HG03135 (cell line): ENCODE results near the gene UNC13D.
"Not testable (repeated sequence)": the region's sequence is repeated elsewhere in the genome, so short reads cannot be mapped to it uniquely, and the experiment has no call there.

Experiments used
- ATAC-seq: cut with Tn5 transposase; IDR thresholded peaks from one replicate; pipeline ENCODE4 v1.9.1; 2021; ENCODE audit warnings: mild to moderate bottlenecking, moderate library complexity; ENCODE audit not compliant: unreplicated experiment

Gene UNC13D

GRCh38 chr17:75843577-75844529, at the start of gene UNC13D:
Gene UNC13D, minus strand, starts transcription at chr17:75844404. Its CDS starts 67 bp downstream, at chr17:75844337.
- ATAC-seq, result no peak

GRCh38 chr17:75893305-75894048, 49.3 kb upstream of the UNC13D start:
- no peak for ATAC-seq

- ATAC-seq, result no peak
Measured at GRCh38 chr17:75892556-75893224, 48.5 kb upstream of the UNC13D start.

GRCh38 chr17:75891605-75892555, 47.7 kb upstream of the UNC13D start:
- no peak for ATAC-seq

DNA sequence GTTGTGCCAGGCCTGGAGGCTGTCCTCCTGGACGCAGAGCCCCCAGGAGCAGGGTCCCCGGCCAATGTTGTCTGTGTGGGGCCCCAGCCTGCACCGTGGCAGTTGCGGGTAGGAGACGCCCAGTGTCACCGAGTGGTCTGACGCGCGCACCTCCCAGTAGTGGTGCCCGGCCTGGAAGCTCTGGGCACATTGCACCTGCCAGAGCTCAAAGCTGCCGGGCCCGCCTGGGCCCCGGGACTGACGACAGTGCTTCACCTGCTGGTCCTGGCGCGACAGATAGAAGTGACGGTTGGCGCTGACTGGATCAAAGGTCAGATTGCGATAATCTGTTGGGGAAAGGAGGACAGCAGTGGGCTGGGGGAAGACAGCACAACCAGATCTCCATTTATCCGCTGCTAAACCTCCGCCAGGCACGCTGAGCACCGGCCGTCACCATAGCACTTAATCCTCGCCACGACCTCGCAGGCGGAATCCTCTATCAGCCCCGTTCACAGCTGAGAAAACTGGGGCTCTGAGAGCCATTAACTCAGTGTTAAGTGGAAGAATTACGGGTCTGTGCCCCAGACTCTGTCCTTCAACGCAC, 46.9 kb upstream of the UNC13D start:
- ATAC-seq, result no peak

DNA sequence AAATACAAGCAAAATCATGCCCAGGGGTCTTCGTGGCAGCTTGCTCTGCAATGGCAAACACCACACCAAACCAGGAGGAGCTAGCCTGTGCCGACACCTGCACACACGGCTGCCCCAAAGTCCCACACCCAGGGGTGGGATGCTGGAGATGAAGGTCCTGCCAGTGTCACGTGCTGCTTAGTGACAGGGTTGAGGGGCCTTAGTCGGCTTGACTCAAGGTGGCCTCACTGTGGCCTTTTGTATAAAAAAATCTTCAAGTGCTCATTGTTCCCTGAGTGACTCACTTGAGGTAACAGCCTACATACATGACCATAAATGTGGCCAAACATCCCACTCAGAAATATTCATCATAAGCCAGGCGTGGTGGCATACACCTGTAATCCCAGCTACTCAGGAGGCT, 45.2 kb upstream of the UNC13D start:
- ATAC-seq, result no peak

DNA sequence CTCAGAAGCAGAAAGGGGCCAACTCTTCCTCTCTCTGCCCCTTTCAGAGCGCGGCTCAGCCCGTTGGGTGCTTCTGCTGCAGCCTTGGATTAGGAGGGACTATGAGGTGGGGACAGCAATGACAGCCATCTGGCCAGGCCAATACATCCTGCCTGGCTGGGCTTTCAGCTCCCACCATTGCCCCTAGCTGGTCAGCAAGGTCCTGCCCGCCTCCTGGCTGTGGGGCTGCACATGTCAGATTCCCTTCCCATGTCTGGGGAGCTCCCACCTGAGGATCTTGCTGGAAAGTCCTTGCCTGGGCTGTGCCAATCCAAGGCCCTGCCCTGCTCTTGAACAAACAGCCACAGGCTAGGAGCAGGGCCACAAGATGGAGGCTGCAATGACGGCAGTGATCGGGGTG, 44.3 kb upstream of the UNC13D start:
- ATAC-seq, result no peak

- not testable (repeated sequence) for ATAC-seq
Measured at GRCh38 chr17:75885860-75886259, 41.7 kb upstream of the UNC13D start.

GRCh38 chr17:75885431-75885830, 41.2 kb upstream of the UNC13D start:
- no peak for ATAC-seq

DNA sequence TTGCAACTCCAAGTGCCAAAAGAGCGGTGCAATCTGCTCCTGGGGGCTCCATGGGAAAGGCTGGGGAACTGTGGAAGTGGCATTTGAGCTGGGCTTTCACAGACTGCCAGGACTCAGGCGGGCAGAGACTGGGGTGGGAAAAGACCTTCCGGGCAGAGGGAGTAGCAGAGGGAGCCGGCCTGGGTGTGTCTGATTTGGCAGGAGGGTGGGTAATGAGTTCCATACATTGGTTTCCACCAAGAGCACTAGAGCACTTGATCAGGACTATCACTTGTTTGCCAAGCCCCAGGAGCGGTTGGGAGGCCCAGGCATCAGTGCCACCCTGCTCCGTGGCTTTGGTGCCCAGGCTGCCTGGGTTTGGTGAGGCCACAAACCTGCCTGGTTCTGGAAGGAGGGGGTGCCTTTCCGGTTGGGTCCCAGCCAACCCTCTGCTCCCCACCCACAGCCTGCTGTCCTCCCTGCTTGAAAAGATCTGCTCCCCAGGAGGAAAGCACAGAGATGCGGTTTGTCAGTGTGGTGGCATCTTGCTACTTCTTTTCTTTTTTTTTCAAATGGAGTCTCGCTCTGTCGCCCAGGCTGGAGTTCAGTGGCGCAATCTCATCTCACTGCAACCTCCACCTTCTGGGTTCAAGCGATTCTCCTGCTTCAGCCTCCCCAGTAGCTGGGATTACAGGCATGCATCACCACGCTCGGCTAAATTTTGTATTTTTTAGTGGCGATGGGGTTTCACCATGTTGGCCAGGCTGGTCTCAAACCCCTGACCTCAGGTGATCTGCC, 37.7 kb upstream of the UNC13D start:
- no peak for ATAC-seq

DNA sequence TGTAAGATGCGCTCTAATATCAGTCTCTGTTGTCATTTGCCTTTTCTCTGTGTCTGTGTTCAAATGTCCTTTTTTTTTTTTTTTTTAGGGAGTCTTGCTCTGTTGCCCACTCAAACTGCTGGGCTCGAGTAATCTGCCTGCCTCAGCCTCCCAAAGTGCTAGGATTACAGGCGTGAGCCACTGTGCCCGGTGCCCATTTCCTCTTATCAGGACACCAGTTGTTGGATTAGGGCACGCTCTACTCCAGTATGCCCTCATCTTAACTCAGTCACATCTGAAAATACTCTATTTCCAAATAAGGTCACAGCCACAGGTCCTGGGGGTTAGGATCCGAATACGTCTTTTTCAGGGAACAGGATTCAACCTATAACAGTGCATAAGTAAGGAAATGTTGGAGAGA, 36.1 kb upstream of the UNC13D start:
- ATAC-seq, result no peak

GRCh38 chr17:75878174-75878998, 34.2 kb upstream of the UNC13D start, which contains the start of gene TRIM47:
Gene TRIM47, minus strand, starts transcription at chr17:75878581. Its CDS starts 33 bp downstream, at chr17:75878548.
- peak; percentile 10 for ATAC-seq

- ATAC-seq, result peak; percentile 51
Measured at GRCh38 chr17:75877752-75878173, 33.6 kb upstream of the UNC13D start.

DNA sequence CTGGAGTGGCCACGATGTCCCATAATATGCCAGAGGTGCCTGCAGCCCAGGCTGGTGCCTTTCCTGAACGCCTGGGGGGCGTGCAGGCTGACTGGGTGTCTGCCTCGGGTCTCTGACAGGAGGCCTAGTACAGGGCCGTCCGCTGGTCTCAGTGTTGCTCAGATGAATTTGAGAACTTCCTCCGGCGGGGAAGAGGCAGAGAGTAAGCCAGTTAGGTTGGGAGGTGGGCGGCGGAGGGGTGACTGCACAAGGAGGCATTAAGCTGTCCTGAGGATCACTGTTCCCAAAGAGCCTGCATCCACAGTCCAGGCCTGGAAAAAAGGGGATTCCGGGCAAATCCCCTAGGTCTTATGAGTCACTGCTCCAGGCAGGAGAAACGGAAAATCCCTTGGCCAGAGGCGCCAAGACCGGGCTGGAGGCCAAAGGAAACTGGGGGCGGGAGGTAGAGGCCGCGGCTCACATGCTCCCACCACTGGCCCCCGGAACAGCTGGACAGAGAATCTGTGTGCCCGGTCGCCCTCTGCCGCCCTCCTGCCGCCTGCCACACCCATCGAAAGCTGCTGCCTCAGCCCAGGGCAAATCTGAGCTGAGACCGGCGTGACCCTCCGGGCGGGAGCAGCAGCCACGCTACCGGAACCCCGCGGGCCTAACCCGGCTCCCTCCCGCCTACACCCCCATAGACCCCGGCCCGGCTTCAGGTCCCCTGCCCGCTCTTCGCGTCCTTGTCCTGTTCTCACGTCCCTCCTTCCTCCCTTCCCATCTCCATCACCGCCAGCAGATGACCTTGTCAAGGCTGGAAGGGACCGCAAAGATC, 32.9 kb upstream of the UNC13D start:
- ATAC-seq, result no peak

GRCh38 chr17:75876190-75876937, 32.2 kb upstream of the UNC13D start:
- ATAC-seq, result no peak

DNA sequence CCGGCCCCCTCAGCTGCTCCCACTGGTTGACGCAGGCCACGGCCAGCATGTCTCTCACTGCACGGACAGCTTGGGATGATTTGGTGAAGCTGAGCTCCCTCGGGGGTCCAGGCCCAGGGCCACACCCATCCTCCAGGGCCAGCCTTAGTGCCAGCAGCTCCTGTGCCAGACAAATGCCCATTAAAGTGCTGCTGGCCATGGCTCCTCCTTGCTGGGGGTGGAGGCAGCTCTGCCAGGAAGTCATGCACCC, 31.7 kb upstream of the UNC13D start:
- ATAC-seq, result no peak
